Activated CD4-positive, alpha-beta T cell treated with anti-CD3 and anti-CD28 coated beads, Interleukin-2, amount 10 ng/mL, durations not matched to agents 24 days and 14 days (primary cell): ENCODE results near the gene BACH2. TPM values are rescaled to one million over a fixed set of nuclear protein-coding genes. Genes with fewer than 3 reads are reported as not detected.

ENCODE experiments used
- DNase-seq: peaks from one replicate; pipeline ENCODE4 v3.0.0; 2022
- H3K27ac Mint-ChIP-seq: one replicate; pipeline ENCODE4 v1.8.0; 2022; ENCODE audit warnings: mild to moderate bottlenecking, mixed read lengths
- H3K27me3 Mint-ChIP-seq: one replicate; pipeline ENCODE4 v1.8.0; 2022; ENCODE audit warnings: mixed read lengths
- H3K36me3 Mint-ChIP-seq: one replicate; pipeline ENCODE4 v1.8.0; 2022; ENCODE audit warnings: low read depth, mild to moderate bottlenecking, mixed read lengths
- H3K4me1 Mint-ChIP-seq: one replicate; pipeline ENCODE4 v1.8.0; 2021; ENCODE audit warnings: mixed read lengths
- H3K4me3 Mint-ChIP-seq: one replicate; pipeline ENCODE4 v1.8.0; 2022; ENCODE audit warnings: mild to moderate bottlenecking, moderate library complexity, mixed read lengths
- H3K9me3 Mint-ChIP-seq: one replicate; pipeline ENCODE4 v1.8.0; 2021; ENCODE audit warnings: mixed read lengths
- intact Hi-C: fragments of 100-400 bp; cut with micrococcal nuclease; formaldehyde crosslinking; loops from one replicate; pipeline ENCODE4 v1.15.1; 2023
- total RNA-seq: library from RNA; stranded (reverse); gene quantifications from 2 replicates; pipeline ENCODE4 v1.2.3, GENCODE V29; 2022

The BACH2 gene
- total RNA-seq, 1 donor from 2014 or later: 69.2 TPM

DNA sequence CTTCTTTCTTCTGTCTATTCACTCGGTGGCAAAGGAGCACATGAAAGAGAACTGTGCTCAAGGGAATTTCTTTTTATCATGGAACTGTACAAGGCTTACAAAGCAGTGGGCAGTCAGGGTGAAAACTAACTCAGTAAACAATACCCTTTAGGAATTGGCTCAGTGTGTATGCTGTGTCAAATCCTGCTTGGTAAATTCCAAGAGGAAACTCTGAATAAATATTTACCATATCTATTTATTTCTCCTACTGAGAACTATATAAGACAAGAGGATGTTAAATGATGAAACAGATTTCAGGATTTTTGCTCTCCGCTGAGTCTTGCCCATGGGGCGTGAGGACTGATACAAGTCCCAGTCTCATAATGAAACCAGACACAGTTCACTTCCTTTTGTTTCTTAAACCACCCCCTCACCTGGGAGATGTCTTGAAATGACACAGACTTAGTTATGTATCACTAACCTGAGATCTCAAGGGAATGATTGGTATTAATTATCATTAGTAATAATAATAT, 188.8 kb downstream of the BACH2 start:
- Mint-ChIP-seq H3K4me1 (peaks cover 80% of the 10 kb centered on the region), H3K27me3 (no peaks in the 10 kb centered on the region), H3K36me3 (peaks cover 27% of the 10 kb centered on the region), H3K4me3 (peak overlapping the region; percentile 29), H3K27ac (peak overlapping the region; percentile 34), H3K9me3 (peaks cover 8% of the 10 kb centered on the region)
- peak; percentile 81 for DNase-seq
- intact Hi-C loops: loop anchor here (1.0 to 5.0 kb wide), 5 partner anchors 36 to 369 kb away; no protein-coding TSS in a partner anchor

DNA sequence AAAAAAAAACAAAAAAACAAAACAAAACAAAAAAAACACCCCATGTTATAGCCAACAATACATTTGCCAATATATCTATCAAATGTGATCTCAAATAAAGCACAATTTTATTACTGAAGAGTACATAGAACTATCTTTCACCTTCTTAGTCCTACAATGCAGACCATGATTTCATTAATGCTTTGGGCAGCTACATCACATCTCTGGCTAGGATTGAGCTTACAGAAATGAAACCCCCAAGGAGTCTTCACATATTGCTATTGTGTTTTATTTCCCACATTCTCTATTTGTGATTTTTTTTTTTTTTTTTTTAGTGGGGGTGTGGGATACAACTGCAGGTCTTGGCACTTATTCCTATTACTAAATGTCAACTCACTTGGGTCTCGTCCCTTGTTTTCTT, 189.3 kb downstream of the BACH2 start:
- intact Hi-C loops: loop anchor here (5.0 kb wide), 2 partner anchors 125 to 370 kb away; no protein-coding TSS in a partner anchor
- H3K4me1 Mint-ChIP-seq: peaks cover 77% of the 10 kb centered on the region
- peak overlapping the region; percentile 34 for H3K27ac Mint-ChIP-seq

DNA sequence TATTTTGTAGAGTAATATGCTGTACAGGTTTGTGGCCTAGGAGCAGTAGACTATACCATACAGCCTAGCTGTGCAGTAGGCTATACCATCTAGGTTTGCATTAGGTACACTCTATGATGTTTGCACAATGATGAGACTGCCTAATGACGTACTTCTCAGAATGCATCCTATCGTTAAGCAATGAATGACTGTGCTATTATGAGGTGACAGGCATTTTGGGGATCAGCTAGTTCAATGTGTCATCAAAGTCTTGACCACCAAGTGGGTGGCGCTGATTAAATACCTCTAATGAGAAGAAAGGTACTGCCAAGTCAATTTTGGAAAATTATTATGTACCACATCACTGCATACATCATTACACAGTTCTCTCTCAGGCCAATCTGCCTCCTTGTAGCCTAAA, 190.2 kb downstream of the BACH2 start:
- peak overlapping the region; percentile 62 for H3K27ac Mint-ChIP-seq
- H3K4me1 Mint-ChIP-seq: peaks cover 69% of the 10 kb centered on the region
- peaks cover 5% of the 10 kb centered on the region for H3K9me3 Mint-ChIP-seq
- no peaks in the 10 kb centered on the region for H3K27me3 Mint-ChIP-seq
- peaks cover 14% of the 10 kb centered on the region for H3K36me3 Mint-ChIP-seq
- peak overlapping the region; percentile 9 for H3K4me3 Mint-ChIP-seq
- DNase-seq: no peak
- intact Hi-C loops: loop anchor here (5.0 kb wide), 2 partner anchors 126 to 371 kb away; no protein-coding TSS in a partner anchor

More for the DNA sequence above, 189.3 kb downstream of the BACH2 start:
- peaks cover 5% of the 10 kb centered on the region for H3K9me3 Mint-ChIP-seq
- no peak for DNase-seq
- peaks cover 24% of the 10 kb centered on the region for H3K36me3 Mint-ChIP-seq
- H3K27me3 Mint-ChIP-seq: no peaks in the 10 kb centered on the region
- peak overlapping the region; percentile 29 for H3K4me3 Mint-ChIP-seq

DNA sequence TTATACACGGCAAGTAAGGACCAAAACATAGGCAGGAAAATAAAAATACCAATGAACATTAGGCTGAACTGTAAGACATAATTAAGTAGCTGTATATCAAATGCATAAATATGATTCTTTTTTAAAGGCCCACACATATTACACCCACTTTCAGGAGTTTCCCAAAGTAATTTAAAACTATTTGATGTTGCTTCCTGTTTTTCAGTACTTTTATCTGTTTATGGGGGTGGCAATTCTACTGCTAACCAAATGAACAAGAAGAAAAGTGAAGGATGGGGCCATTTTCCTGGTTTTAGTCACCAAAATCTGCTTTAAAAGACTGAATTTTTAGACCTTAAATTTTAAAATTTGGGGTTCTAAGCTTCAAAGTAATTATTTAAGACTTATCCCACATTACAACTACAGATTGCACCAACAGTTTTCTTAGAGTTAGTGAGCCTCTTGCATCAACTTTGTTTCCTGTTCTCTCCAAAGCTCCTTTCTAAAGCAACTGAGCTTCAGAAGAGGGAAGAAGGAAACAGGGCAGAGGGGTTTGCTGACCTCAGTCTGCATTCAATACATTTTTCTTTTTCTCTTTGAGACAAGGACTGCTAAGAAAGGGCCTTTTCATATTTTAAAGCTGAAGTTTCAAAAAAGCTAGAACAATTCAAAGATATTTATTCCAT, 191.0 kb downstream of the BACH2 start:
- Mint-ChIP-seq H3K4me3 (peak overlapping the region; percentile 41), H3K27ac (peak overlapping the region; percentile 75), H3K36me3 (peaks cover 18% of the 10 kb centered on the region), H3K4me1 (peaks cover 63% of the 10 kb centered on the region), H3K27me3 (no peaks in the 10 kb centered on the region), H3K9me3 (peaks cover 5% of the 10 kb centered on the region)
- intact Hi-C loops: loop anchor here (1.0 to 5.0 kb wide), 4 partner anchors 24 to 372 kb away; no protein-coding TSS in a partner anchor
- DNase-seq: no peak

DNA sequence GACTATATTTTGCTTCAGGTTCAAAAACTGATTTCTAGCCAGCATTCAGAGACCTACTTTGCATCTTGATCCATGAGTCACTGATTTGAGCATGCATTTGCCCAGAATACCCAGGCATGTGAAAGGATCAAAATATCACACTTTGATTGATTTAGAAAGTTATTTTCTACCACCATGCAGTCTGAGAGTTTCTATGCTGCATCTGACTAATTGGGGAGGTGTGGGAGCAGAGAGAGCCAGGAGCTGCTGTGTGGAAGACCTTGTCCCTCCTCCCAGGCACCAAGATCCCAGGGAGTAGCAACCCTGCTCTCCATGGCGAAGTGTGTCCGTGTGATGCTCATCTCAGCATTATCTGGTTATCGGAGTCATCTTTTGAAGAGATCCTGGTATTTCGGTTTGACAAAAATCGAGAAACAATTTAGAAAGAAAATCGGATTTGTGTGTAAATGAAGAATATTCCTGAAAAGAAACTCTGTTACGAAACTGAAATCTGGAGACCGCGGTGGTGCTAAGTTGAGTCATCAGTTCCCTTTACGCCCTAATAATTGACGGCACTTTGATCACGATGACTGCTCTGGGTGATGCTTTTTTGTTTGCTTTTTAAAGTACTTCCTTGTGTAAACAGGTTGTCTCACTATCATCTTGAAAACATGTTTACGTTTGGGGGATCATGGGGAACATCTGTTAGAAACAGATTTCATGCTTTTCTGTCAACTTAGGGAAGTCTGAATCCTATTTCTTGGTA, 193.4 kb downstream of the BACH2 start:
- intact Hi-C loops: loop anchor here (1.0 kb wide), 2 partner anchors 19 to 295 kb away; no protein-coding TSS in a partner anchor
- no peaks in the 10 kb centered on the region for H3K9me3 Mint-ChIP-seq
- H3K4me3 Mint-ChIP-seq: peak overlapping the region; percentile 64
- DNase-seq: peak; percentile 73
- H3K27ac Mint-ChIP-seq: peak overlapping the region; percentile 88
- peaks cover 60% of the 10 kb centered on the region for H3K4me1 Mint-ChIP-seq
- no peaks in the 10 kb centered on the region for H3K27me3 Mint-ChIP-seq
- peaks cover 16% of the 10 kb centered on the region for H3K36me3 Mint-ChIP-seq

DNA sequence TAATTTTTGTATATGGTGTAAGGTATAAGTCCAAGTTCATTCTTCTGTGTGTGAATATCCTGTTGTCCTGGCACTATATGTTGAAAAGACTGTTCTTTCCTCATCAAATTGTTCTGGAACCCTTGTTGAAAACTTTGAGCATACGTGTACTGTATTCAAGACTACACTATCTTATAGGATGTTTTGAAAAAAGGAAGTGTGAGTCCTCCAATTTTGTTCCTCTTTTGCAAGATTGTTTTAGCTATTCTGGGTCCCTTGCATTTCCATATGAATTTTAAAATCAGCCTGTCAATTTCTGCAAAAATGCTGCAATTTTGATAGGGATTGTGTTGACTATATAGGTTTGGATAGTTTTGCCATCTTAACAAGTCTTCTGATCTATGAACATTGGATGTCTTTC, 195.2 kb downstream of the BACH2 start:
- DNase-seq: no peak
- Mint-ChIP-seq H3K36me3 (peaks cover 18% of the 10 kb centered on the region), H3K9me3 (no peaks in the 10 kb centered on the region), H3K4me1 (peaks cover 61% of the 10 kb centered on the region), H3K27me3 (no peaks in the 10 kb centered on the region), H3K27ac (no peak overlapping the region), H3K4me3 (no peak overlapping the region)
- intact Hi-C loops: no loop called here

DNA sequence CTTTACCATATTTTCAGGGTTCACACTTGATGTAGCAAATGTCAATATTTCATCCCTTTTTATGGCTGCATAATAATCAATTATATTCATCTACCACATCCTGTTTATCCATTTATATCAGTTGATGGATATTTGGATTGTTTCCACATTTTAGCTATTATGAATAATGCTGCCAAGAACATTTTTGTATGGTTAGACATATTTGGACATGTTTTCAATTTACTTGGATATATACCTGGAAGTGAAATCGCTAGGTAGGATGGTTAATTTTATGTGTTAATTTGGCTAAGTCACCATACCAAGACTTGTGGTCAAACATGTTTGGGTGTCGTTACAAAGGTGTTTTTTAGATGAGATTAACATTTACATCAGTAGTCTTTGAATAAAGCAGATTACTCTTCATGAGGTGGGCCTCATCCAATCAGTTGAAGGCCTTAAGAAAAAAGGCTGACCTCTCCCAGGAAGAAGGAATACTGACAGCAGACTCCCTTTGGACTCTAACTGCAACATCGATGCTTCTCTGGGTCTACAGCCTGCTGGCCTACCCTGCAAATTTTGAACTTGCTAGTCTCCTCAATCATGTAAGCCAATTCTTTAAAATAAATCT, 196.5 kb downstream of the BACH2 start:
- intact Hi-C loops: no loop called here
- no peak overlapping the region for H3K27ac Mint-ChIP-seq
- no peak for DNase-seq
- H3K36me3 Mint-ChIP-seq: peaks cover 17% of the 10 kb centered on the region
- no peak overlapping the region for H3K4me3 Mint-ChIP-seq
- H3K9me3 Mint-ChIP-seq: no peaks in the 10 kb centered on the region
- peaks cover 66% of the 10 kb centered on the region for H3K4me1 Mint-ChIP-seq
- H3K27me3 Mint-ChIP-seq: no peaks in the 10 kb centered on the region

DNA sequence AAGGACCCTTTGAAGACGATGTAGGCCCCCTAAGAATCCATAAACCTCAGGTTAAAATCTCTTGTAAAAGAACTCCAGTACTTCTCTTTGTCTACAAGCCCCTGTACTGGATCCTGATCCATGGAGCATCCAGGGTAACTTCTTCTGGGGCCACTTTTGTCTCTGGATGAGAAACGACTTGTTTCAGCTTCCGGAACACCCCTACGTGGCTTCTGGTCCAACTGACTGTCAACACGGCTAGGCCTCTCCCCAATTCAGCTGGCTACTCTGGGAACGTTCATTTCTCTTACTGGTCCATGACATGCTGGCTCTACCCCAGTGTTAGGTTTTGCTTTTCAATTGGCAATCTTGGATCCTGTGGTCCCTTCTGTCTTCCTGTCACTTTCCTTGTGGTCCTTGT, 198.0 kb downstream of the BACH2 start:
- Mint-ChIP-seq H3K4me3 (no peak overlapping the region), H3K4me1 (peaks cover 63% of the 10 kb centered on the region), H3K27me3 (no peaks in the 10 kb centered on the region), H3K27ac (no peak overlapping the region), H3K36me3 (peaks cover 18% of the 10 kb centered on the region), H3K9me3 (peaks cover under 1% of the 10 kb centered on the region)
- intact Hi-C loops: no loop called here
- no peak for DNase-seq

DNA sequence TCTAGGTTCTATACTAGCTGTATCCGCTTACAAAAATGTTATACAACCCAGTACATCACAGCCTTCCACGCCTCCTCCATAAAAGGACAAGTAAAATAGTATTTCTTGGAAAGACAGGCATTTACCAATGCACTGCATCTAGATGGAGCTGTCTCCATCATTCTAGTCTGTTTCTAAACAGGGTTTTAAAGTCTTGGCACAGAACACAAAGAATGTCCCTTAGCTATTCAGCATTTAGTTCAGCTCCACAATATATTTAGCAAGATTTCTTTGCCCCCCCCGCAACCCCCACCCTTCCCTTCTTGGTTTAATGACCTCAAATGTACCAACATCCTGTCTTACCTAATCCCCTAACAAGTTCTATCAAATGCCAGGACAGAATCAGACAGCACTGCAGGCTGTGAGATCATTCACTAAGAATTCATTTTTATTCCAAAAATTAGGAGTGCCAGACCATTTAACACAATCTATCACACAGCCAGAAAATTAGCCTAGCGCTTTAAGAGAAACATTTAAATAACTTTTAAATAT, 198.6 kb downstream of the BACH2 start:
- H3K27me3 Mint-ChIP-seq: no peaks in the 10 kb centered on the region
- H3K4me1 Mint-ChIP-seq: peaks cover 59% of the 10 kb centered on the region
- no peak overlapping the region for H3K4me3 Mint-ChIP-seq
- DNase-seq: no peak
- H3K9me3 Mint-ChIP-seq: peaks cover 6% of the 10 kb centered on the region
- intact Hi-C loops: no loop called here
- no peak overlapping the region for H3K27ac Mint-ChIP-seq
- H3K36me3 Mint-ChIP-seq: peaks cover 19% of the 10 kb centered on the region

DNA sequence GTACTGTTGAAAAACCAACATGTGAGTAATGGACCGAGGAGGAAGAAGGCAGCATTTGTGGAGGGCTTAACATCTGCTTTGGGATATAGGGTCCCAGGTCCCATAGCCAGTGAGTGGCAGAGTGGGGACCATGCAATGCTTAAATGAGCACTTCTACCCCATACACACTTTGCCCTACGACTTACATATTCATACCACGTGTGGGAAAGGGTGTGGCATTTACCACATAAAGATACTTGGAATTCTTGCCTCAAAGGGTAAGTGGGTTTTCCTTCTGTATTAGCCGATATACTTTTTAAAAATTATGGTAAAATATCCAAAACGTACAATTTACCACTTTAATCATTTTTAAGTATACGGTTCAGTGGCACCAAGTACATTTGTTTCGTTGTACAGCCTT, 199.3 kb downstream of the BACH2 start:
- H3K27ac Mint-ChIP-seq: no peak overlapping the region

DNA sequence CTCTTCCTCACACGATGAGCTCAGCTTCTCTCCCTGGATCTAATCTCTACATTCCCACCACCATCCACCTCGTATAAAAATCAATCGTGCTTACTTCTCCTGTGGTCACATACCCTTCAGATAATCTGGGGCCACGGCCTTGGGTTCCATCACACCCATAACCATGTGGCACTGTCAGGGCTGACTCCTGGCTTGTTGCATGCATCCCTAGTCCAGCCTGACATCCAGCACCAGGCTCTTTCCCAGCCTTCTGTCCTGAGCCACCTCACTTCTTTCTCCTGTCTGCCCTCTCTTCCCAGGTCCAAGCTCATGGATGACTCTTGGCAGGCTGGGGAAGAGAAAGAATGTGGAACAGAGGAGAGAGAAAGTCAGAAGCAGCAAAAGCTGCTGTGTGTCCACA, 199.8 kb downstream of the BACH2 start:
- peaks cover 57% of the 10 kb centered on the region for H3K4me1 Mint-ChIP-seq

More for the DNA sequence above, 199.3 kb downstream of the BACH2 start:
- Mint-ChIP-seq H3K4me1 (peaks cover 57% of the 10 kb centered on the region), H3K27me3 (no peaks in the 10 kb centered on the region), H3K4me3 (no peak overlapping the region), H3K36me3 (peaks cover 21% of the 10 kb centered on the region), H3K9me3 (peaks cover 9% of the 10 kb centered on the region)
- no peak for DNase-seq
- intact Hi-C loops: no loop called here

DNA sequence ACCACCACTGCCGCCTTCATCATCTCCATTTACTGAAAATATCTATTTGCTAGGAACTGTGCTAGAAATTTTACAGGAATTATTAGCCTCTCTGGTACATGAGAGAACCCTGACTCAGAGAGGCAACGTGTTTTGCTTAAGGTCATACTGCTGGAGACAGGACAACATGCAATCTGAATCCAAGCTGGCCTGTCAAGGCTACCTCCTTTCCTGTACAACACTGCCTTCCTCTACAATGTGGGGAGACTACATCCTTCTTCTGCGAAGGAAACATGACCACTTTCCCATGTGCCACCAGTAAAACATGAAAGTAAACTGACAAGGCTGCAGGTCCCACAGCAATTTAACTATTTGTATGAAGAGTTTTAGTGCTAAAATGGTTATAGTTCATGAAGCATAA, 200.9 kb downstream of the BACH2 start:
- H3K27me3 Mint-ChIP-seq: no peaks in the 10 kb centered on the region
- intact Hi-C loops: no loop called here
- H3K27ac Mint-ChIP-seq: peak overlapping the region; percentile 22
- peaks cover 23% of the 10 kb centered on the region for H3K36me3 Mint-ChIP-seq
- no peak for DNase-seq
- H3K4me1 Mint-ChIP-seq: peaks cover 61% of the 10 kb centered on the region
- peaks cover 9% of the 10 kb centered on the region for H3K9me3 Mint-ChIP-seq
- H3K4me3 Mint-ChIP-seq: peak overlapping the region; percentile 27

More for the DNA sequence above, 199.8 kb downstream of the BACH2 start:
- peaks cover 21% of the 10 kb centered on the region for H3K36me3 Mint-ChIP-seq
- H3K4me3 Mint-ChIP-seq: peak overlapping the region; percentile 25
- peak overlapping the region; percentile 16 for H3K27ac Mint-ChIP-seq
- intact Hi-C loops: no loop called here
- no peaks in the 10 kb centered on the region for H3K27me3 Mint-ChIP-seq
- peaks cover 9% of the 10 kb centered on the region for H3K9me3 Mint-ChIP-seq
- no peak for DNase-seq

DNA sequence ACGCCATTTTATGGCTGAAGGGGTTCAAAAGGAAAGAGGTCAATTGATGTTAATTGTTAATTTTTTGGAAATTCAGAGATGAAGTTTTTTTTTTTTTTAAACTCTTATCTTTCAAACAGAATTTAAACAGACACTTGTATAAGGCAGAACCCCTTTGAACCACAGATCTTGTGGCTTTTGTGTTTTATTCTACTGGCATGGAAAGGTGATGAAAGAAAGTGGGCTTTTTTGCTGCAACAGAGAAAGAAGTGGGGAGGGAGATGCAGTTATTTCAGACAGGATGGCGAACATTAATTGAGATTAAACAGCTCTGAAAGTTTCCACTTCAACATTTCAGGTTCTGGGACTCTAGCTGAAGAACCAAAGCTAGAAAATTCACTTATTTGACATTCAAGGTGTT, 201.5 kb downstream of the BACH2 start:
- H3K4me3 Mint-ChIP-seq: no peak overlapping the region
- peak overlapping the region; percentile 21 for H3K27ac Mint-ChIP-seq
- no peak for DNase-seq
- peaks cover 9% of the 10 kb centered on the region for H3K9me3 Mint-ChIP-seq
- peaks cover 60% of the 10 kb centered on the region for H3K4me1 Mint-ChIP-seq
- intact Hi-C loops: no loop called here
- H3K36me3 Mint-ChIP-seq: peaks cover 21% of the 10 kb centered on the region
- H3K27me3 Mint-ChIP-seq: no peaks in the 10 kb centered on the region
